WTC11 (cell line): Measurements from ENCODE around the gene PHIP. TPM values are rescaled to one million over a fixed set of nuclear protein-coding genes. Genes with fewer than 3 reads are reported as not detected.
"Not testable (repeated sequence)": the region's sequence is repeated elsewhere in the genome, so short reads cannot be mapped to it uniquely, and the experiment has no call there.

Experiments used
- ATAC-seq: fragments of 200-7000 bp; cut with Tn5 transposase; 2 replicates; pipeline ENCODE4 v1.10.0; 2021; ENCODE audit warnings: mild to moderate bottlenecking, moderate library complexity
- CTCF ChIA-PET: fragments of 300-600 bp; sonication (Branson Sonifier 250); formaldehyde crosslinking; loops from one replicate; lab custom pipeline; 2021; ENCODE audit warnings: antibody characterized with exemption; lab: Charles Lee
- POLR2A ChIA-PET: fragments of 350-600 bp; sonication (Branson Sonifier 250); formaldehyde crosslinking; loops from one replicate; lab custom pipeline; 2021; ENCODE audit warnings: antibody characterized with exemption; lab: Charles Lee
- DNase-seq: peaks from one replicate; pipeline ENCODE4 v3.0.0; 2021; ENCODE audit warnings: low spot score
- H3K27ac Mint-ChIP-seq: 2 replicates; pipeline ENCODE4 v1.8.0; 2021; ENCODE audit warnings: mixed read lengths
- H3K27me3 Mint-ChIP-seq: 2 replicates; pipeline ENCODE4 v1.8.0; 2021; ENCODE audit warnings: low read depth, mild to moderate bottlenecking, moderate library complexity, mixed read lengths
- H3K36me3 Mint-ChIP-seq: 2 replicates; pipeline ENCODE4 v1.8.0; 2021; ENCODE audit warnings: mixed read lengths
- H3K4me1 Mint-ChIP-seq: 2 replicates; pipeline ENCODE4 v1.8.0; 2022; ENCODE audit warnings: mixed read lengths
- H3K4me3 Mint-ChIP-seq: 2 replicates; pipeline ENCODE4 v1.8.0; 2021; ENCODE audit warnings: mild to moderate bottlenecking, moderate library complexity, mixed read lengths
- H3K9me3 Mint-ChIP-seq: 2 replicates; pipeline ENCODE4 v1.8.0; 2021; ENCODE audit warnings: mixed read lengths
- E2F4 ChIP-seq: sonication (generic); formaldehyde crosslinking; IDR thresholded peaks from 2 replicates; pipeline ENCODE4 v1.8.1; 2022; ENCODE audit warnings: low read depth, mild to moderate bottlenecking, moderate library complexity, missing genetic modification reagents, borderline replicate concordance
- ESRRA ChIP-seq: sonication (generic); formaldehyde crosslinking; IDR thresholded peaks from 2 replicates; pipeline ENCODE4 v1.8.1; 2022; ENCODE audit warnings: mild to moderate bottlenecking, missing genetic modification reagents, borderline replicate concordance
- GABPB1 ChIP-seq: sonication (generic); formaldehyde crosslinking; IDR thresholded peaks from 2 replicates; pipeline ENCODE4 v1.8.1; 2023; ENCODE audit warnings: mild to moderate bottlenecking, missing genetic modification reagents
- GTF2I ChIP-seq: fragments of 250-450 bp; sonication (Bioruptor Pico); conservative IDR thresholded peaks from 2 replicates; pipeline ENCODE4 v1.4.0; 2021; ENCODE audit warnings: mild to moderate bottlenecking
- IRF1 ChIP-seq: sonication (generic); formaldehyde crosslinking; IDR thresholded peaks from 2 replicates; pipeline ENCODE4 v1.8.0; 2023; ENCODE audit warnings: missing genetic modification reagents
- IRF2 ChIP-seq: sonication (generic); formaldehyde crosslinking; IDR thresholded peaks from 2 replicates; pipeline ENCODE4 v1.8.0; 2022; ENCODE audit warnings: low read depth, missing genetic modification reagents, borderline replicate concordance
- MLX ChIP-seq: sonication (generic); formaldehyde crosslinking; IDR thresholded peaks from 2 replicates; pipeline ENCODE4 v1.8.1; 2023; ENCODE audit warnings: mild to moderate bottlenecking, missing genetic modification reagents, moderate library complexity
- NR2C2 ChIP-seq: sonication (generic); formaldehyde crosslinking; IDR thresholded peaks from 2 replicates; pipeline ENCODE4 v1.8.0; 2022; ENCODE audit warnings: mild to moderate bottlenecking, missing genetic modification reagents
- NR3C1 ChIP-seq: sonication (generic); formaldehyde crosslinking; conservative IDR thresholded peaks from 2 replicates; pipeline ENCODE4 v1.8.1; 2023; ENCODE audit warnings: low read depth, mild to moderate bottlenecking, missing genetic modification reagents
- PREB ChIP-seq: sonication (generic); formaldehyde crosslinking; IDR thresholded peaks from 2 replicates; pipeline ENCODE4 v1.8.1; 2022; ENCODE audit warnings: mild to moderate bottlenecking, missing genetic modification reagents, moderate library complexity, borderline replicate concordance
- RELA ChIP-seq: sonication (generic); formaldehyde crosslinking; IDR thresholded peaks from 2 replicates; pipeline ENCODE4 v1.8.1; 2022; ENCODE audit warnings: missing genetic modification reagents, mild to moderate bottlenecking, borderline replicate concordance
- STAT6 ChIP-seq: sonication (generic); formaldehyde crosslinking; conservative IDR thresholded peaks from 2 replicates; pipeline ENCODE4 v1.8.1; 2023; ENCODE audit warnings: mild to moderate bottlenecking, low read depth, missing genetic modification reagents, moderate library complexity
- TP53 ChIP-seq: sonication (generic); formaldehyde crosslinking; IDR thresholded peaks from 2 replicates; pipeline ENCODE4 v1.8.1; 2023; ENCODE audit warnings: mild to moderate bottlenecking, missing genetic modification reagents
- USF2 ChIP-seq: sonication (generic); formaldehyde crosslinking; IDR thresholded peaks from 2 replicates; pipeline ENCODE4 v1.8.1; 2023; ENCODE audit warnings: mild to moderate bottlenecking, missing genetic modification reagents, moderate library complexity
- ZNF138 ChIP-seq: sonication (generic); formaldehyde crosslinking; conservative IDR thresholded peaks from 2 replicates; pipeline ENCODE4 v1.8.1; 2022; ENCODE audit warnings: mild to moderate bottlenecking, moderate library complexity, missing genetic modification reagents
- ZNF396 ChIP-seq: fragments of 250-450 bp; sonication (Bioruptor Pico); IDR thresholded peaks from 2 replicates; pipeline ENCODE4 v1.8.0; 2021; ENCODE audit warnings: mild to moderate bottlenecking, moderate library complexity, borderline replicate concordance
- ZNF423 ChIP-seq: fragments of 250-450 bp; sonication (Bioruptor Pico); IDR thresholded peaks from 2 replicates; pipeline ENCODE4 v2.1.2; 2022; ENCODE audit warnings: mild to moderate bottlenecking, moderate library complexity
- ZNF425 ChIP-seq: fragments of 250-450 bp; sonication (Bioruptor Pico); conservative IDR thresholded peaks from 2 replicates; pipeline ENCODE4 v1.9.0; 2021; ENCODE audit warnings: mild to moderate bottlenecking
- ZNF512 ChIP-seq: sonication (generic); formaldehyde crosslinking; IDR thresholded peaks from 2 replicates; pipeline ENCODE4 v1.8.1; 2022; ENCODE audit warnings: missing genetic modification reagents, borderline replicate concordance
- total RNA-seq: library from RNA; stranded (reverse); gene quantifications from 3 replicates; pipeline ENCODE4 v1.2.3, GENCODE V29; 2021

Gene PHIP
- total RNA-seq, 1 experiment from 2014 or later, result 45.6 TPM

- TF ChIP-seq TP53 (CRISPR knock-in tag) (no peak), ESRRA (CRISPR knock-in tag) (no peak)
- TF ChIP-seq, all 79 proteins: peak for 0
Measured at GRCh38 chr6:78935553-78935952, 142.5 kb downstream of the PHIP start (continued).

- peaks cover 19% of the 10 kb centered on the region for H3K36me3 Mint-ChIP-seq
- DNase-seq (no peak), ATAC-seq (no peak)
- peaks cover 50% of the 10 kb centered on the region for H3K9me3 Mint-ChIP-seq
- peaks cover 9% of the 10 kb centered on the region; the same call in 1 of the 2 replicates for H3K27me3 Mint-ChIP-seq
- ChIA-PET CTCF (no interaction called here), POLR2A (no interaction called here)
- no peak overlapping the region for H3K27ac Mint-ChIP-seq
- no peak for TF ChIP-seq GTF2I (CRISPR knock-in tag)
- no peak for TF ChIP-seq GABPB1
- no peak for TF ChIP-seq NR3C1 (CRISPR knock-in tag)
- no peak for TF ChIP-seq USF2 (CRISPR knock-in tag)
- TF ChIP-seq ZNF138 (CRISPR knock-in tag), result no peak
- no peak for TF ChIP-seq IRF2
- no peak overlapping the region for H3K4me3 Mint-ChIP-seq
- no peaks in the 10 kb centered on the region for H3K4me1 Mint-ChIP-seq
Measured at GRCh38 chr6:78925317-78925716, 152.7 kb downstream of the PHIP start.

- H3K27ac Mint-ChIP-seq, H3K4me3 Mint-ChIP-seq, DNase-seq, POLR2A ChIA-PET, CTCF ChIA-PET, ATAC-seq, H3K27me3 Mint-ChIP-seq, H3K4me1 Mint-ChIP-seq: not testable (repeated sequence)
- peaks cover 41% of the 10 kb centered on the region for H3K36me3 Mint-ChIP-seq
- peaks cover 73% of the 10 kb centered on the region for H3K9me3 Mint-ChIP-seq
Measured at GRCh38 chr6:78921168-78921567, 156.9 kb downstream of the PHIP start.

GRCh38 chr6:78917788-78918187 is 160.3 kb downstream of the PHIP start:
- Mint-ChIP-seq H3K4me3 (no peak overlapping the region), H3K36me3 (peaks cover 42% of the 10 kb centered on the region), H3K4me1 (no peaks in the 10 kb centered on the region), H3K27ac (no peak overlapping the region), H3K27me3 (peaks cover 3% of the 10 kb centered on the region; the same call in 1 of the 2 replicates), H3K9me3 (peaks cover 61% of the 10 kb centered on the region)
- DNase-seq (no peak), ATAC-seq (no peak)
- ChIA-PET CTCF (no interaction called here), POLR2A (no interaction called here)
- TF ChIP-seq NR3C1 (CRISPR knock-in tag), result no peak
- no peak for TF ChIP-seq IRF1 (CRISPR knock-in tag)
- no peak for TF ChIP-seq ZNF423
- TF ChIP-seq ZNF512, result no peak
- no peak for TF ChIP-seq MLX (CRISPR knock-in tag)
- no peak for TF ChIP-seq GTF2I (CRISPR knock-in tag)
- TF ChIP-seq E2F4 (CRISPR knock-in tag), result no peak
- no peak for TF ChIP-seq NR2C2 (CRISPR knock-in tag)
- TF ChIP-seq STAT6 (CRISPR knock-in tag), result no peak
- no peak for TF ChIP-seq ZNF425 (CRISPR knock-in tag)
- TF ChIP-seq ZNF396 (CRISPR knock-in tag), result no peak
- TF ChIP-seq RELA (CRISPR knock-in tag), result no peak
- TF ChIP-seq PREB (CRISPR knock-in tag), result no peak
